GM12878 (cell line): ENCODE data around the gene UNC13A.

Experiments used
- ATF7 ChIP-seq: fragments of 450-650 bp; IDR thresholded peaks from 2 replicates; pipeline ENCODE4 v1.6.1; 2016; ENCODE audit warnings: low read depth, mild to moderate bottlenecking
- BCLAF1 ChIP-seq: fragments of 450-650 bp; IDR thresholded peaks from 2 replicates; pipeline ENCODE4 v1.6.1; 2017; ENCODE audit warnings: antibody characterized with exemption, mild to moderate bottlenecking, moderate library complexity
- CTCF ChIP-seq, 3 experiments: IDR thresholded peaks in 2 of 3; conservative IDR thresholded peaks in 1 of 3; 2 replicates each; pipeline ENCODE4 v1.5.1; 2011; ENCODE audit warnings: low read depth in 3 of 3, low read length in 3 of 3, mild to moderate bottlenecking in 3 of 3, control low read depth in 2 of 3, moderate library complexity in 2 of 3, inconsistent platforms in 1 of 3, mixed read lengths in 1 of 3; ENCODE audit not compliant: control insufficient read depth in 2 of 3, insufficient read depth in 1 of 3; ENCODE audit errors: extremely low read depth in 1 of 3
- EGR1 ChIP-seq, 2 experiments: IDR thresholded peaks; 1 replicate in 1 of 2; 2 replicates in 1 of 2; pipeline ENCODE4 v1.6.1; 2011 to 2012; ENCODE audit warnings: low read depth in 2 of 2, low read length in 2 of 2, borderline replicate concordance in 1 of 2, mild to moderate bottlenecking in 1 of 2, moderate library complexity in 1 of 2
- EP300 ChIP-seq, 2 experiments: fragments of 150-350 bp in 1 of 2; IDR thresholded peaks; 2 replicates each; pipeline ENCODE4 v1.6.1; 2011 to 2012; ENCODE audit warnings: low read depth in 2 of 2, low read length in 2 of 2, borderline replicate concordance in 1 of 2, improper control_type of control experiment in 1 of 2, inconsistent platforms in 1 of 2; ENCODE audit not compliant: control insufficient read depth in 1 of 2
- IRF3 ChIP-seq: fragments of 450-650 bp; IDR thresholded peaks from 2 replicates; pipeline ENCODE4 v1.6.1; 2014; ENCODE audit warnings: mild to moderate bottlenecking
- POLR2A ChIP-seq: IDR thresholded peaks from 2 replicates; pipeline ENCODE4 v1.6.1; 2011; ENCODE audit warnings: low read depth, mild to moderate bottlenecking, low read length
- TAF1 ChIP-seq: IDR thresholded peaks from 2 replicates; pipeline ENCODE4 v1.6.1; 2011; ENCODE audit warnings: mild to moderate bottlenecking, low read depth, low read length, borderline replicate concordance

GRCh38 chr19:17570791-17571190 lies 117.4 kb downstream of the UNC13A start:
- no peak for TF ChIP-seq BCLAF1
- TF ChIP-seq TAF1 = no peak
- TF ChIP-seq CTCF (IDR thresholded peaks at IDR 0.05 in 2 of 3, conservative IDR thresholded peaks at IDR 0.05 in 1 of 3; ENCODE audit: control insufficient read depth in 2 of 3, extremely low read depth in 1 of 3, insufficient read depth in 1 of 3, low read depth in 3 of 3, low read length in 3 of 3) = no peak
- no peak for TF ChIP-seq IRF3
- no peak for TF ChIP-seq EGR1 (IDR thresholded peaks at IDR 0.05; ENCODE audit: borderline replicate concordance in 1 of 2, low read depth in 2 of 2, low read length in 2 of 2)
- no peak for TF ChIP-seq EP300 (IDR thresholded peaks at IDR 0.05; ENCODE audit: borderline replicate concordance in 1 of 2, control insufficient read depth in 1 of 2, low read depth in 2 of 2, low read length in 2 of 2)
- no peak for TF ChIP-seq POLR2A
- TF ChIP-seq ATF7 = no peak
